AG10803 (cell line): ENCODE data around the gene HIGD1C.

Experiments used
- DNase-seq: peaks from one replicate; pipeline ENCODE4 v3.0.0; 2010; ENCODE audit warnings: low read depth
- H3K4me3 ChIP-seq: 2 replicates; pipeline ENCODE4 v1.5.1; 2011; ENCODE audit warnings: mild to moderate bottlenecking, low read length, control low read depth
- TF ChIP-seq, protein P1 (sequence below): conservative IDR thresholded peaks from 2 replicates; pipeline ENCODE4 v1.5.1; 2011; ENCODE audit warnings: mild to moderate bottlenecking, low read length, control low read depth, inconsistent platforms

The HIGD1C gene

DNA sequence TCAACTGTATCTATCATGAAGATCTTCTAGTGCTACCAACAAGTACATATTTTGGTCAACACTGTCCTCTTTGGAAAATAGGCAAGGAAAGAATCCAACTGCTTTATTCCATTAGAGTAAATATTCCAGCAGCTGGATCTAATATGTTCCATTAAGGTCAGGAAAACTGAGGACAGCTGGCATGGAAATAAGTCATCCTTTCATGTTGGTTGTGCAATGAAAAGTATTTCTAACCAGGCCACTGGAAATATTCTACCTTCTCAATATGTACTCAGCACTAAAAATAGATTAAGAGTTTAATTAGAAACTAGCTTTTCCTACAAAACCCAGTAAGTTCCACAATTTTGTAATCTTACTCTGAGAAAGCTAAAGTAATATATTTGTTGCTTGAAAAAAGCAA is 19.6 kb downstream of the HIGD1C start:
- TF ChIP-seq, protein P1, sequence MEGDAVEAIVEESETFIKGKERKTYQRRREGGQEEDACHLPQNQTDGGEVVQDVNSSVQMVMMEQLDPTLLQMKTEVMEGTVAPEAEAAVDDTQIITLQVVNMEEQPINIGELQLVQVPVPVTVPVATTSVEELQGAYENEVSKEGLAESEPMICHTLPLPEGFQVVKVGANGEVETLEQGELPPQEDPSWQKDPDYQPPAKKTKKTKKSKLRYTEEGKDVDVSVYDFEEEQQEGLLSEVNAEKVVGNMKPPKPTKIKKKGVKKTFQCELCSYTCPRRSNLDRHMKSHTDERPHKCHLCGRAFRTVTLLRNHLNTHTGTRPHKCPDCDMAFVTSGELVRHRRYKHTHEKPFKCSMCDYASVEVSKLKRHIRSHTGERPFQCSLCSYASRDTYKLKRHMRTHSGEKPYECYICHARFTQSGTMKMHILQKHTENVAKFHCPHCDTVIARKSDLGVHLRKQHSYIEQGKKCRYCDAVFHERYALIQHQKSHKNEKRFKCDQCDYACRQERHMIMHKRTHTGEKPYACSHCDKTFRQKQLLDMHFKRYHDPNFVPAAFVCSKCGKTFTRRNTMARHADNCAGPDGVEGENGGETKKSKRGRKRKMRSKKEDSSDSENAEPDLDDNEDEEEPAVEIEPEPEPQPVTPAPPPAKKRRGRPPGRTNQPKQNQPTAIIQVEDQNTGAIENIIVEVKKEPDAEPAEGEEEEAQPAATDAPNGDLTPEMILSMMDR: no peak
- peak; percentile 86 for DNase-seq
- no peak overlapping the region for H3K4me3 ChIP-seq

GRCh38 chr12:50979369-50980052 is 27.2 kb downstream of the HIGD1C start:
- no peak overlapping the region for H3K4me3 ChIP-seq
- DNase-seq: no peak
- TF ChIP-seq, protein P1: no peak

DNA sequence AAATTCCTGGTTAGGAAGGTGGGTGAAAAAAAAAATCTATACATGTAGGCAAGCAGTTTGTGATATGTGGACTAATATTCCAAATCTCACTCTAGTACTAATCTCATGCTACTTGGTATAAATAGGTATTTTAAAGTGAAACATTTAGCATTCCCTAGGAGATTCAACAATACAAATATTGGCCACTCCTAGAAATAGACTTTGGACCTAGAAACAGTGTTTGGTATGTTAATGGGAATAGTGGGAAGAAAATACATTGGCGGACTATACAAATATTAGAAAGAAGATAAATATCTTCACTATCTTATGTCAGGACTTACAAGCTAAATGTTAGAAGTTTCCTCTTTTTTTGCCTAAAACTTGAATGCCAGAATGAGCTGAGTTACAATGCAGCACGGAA is 28.2 kb downstream of the HIGD1C start:
- no peak overlapping the region for H3K4me3 ChIP-seq
- TF ChIP-seq, protein P1: no peak
- DNase-seq: no peak

- TF ChIP-seq, protein P1: no peak
- no peak overlapping the region for H3K4me3 ChIP-seq
- no peak for DNase-seq
Observed at GRCh38 chr12:50981319-50982239, 29.2 kb downstream of the HIGD1C start.

DNA sequence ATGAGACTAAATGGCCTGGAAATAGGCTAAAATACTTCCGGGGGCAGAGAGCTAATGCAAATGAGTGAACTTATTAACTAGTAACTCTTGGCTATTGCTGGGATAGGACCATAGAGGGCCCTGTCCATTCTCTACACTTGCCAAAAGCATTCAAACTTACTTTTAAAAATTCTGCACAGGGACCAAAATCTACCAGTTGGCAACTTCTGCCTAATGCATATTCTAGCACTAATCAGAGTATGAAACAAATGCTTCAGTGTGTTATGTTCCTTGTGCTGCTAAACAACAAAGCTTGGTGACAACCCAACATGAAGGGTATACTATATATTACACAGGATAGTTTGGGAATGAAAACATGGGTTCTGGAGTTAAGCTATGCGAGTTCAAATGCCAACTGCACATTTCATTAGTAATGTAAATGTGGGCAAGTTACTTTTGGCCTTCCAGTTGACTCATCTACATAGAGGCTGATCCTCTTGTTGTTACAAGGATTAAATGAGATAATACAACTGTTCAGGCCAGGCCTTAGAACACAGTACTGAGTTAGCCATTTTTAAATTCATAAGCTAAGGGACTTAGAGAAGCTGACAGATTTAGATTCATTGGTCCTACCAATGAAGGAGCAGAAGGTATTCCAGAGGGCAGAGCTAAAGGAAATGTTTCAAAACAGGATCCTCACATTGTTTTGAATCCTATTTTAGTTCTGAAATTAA is 32.4 kb downstream of the HIGD1C start:
- no peak overlapping the region for H3K4me3 ChIP-seq
- DNase-seq: no peak
- TF ChIP-seq, protein P1: no peak

DNA sequence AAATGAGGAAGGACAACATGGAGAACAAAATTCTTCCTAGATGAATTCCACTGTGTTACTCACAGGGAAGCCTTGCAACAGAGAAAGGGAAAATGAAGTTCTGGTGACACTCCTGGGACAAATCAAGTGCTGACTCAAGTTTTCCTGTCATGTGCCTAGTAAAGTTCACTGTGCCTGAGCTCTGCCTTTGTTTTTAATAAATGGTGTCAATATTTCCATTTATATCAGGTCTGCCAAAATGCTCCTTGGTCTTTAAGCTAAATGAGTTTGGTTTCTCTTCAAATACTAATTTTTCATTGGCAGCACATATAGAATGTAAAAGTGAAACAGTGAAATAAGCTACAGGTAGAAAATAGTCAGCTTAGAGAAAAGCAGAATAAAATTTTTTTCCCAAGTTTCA is 33.0 kb downstream of the HIGD1C start:
- DNase-seq: peak; percentile 78
- no peak overlapping the region for H3K4me3 ChIP-seq
- TF ChIP-seq, protein P1: no peak
